A549 (cell line): ENCODE results near the gene UMAD1. TPM values are rescaled to one million over a fixed set of nuclear protein-coding genes. Genes with fewer than 3 reads are reported as not detected.
A peak's percentile ranks its signal among the peaks of the same experiment; 100 is the strongest.

Source experiments
- ATAC-seq, 2 experiments: fragments of 200-7000 bp in 1 of 2; fragments of >200 bp in 1 of 2; cut with Nextera tagmentation in 1 of 2; cut with Tn5 transposase in 1 of 2; 3 replicates each; pipeline versions ENCODE4 v1.8.0 to v1.9.1; 2018 to 2020; ENCODE audit warnings: mild to moderate bottlenecking in 1 of 2, moderate library complexity in 1 of 2
- CTCF ChIA-PET: fragments of 300-600 bp; sonication (Branson Sonifier 250); formaldehyde crosslinking; extraction: SDS; loops from one replicate; lab custom pipeline; 2021; ENCODE audit warnings: antibody characterized with exemption, inconsistent platforms; lab: Yijun Ruan, JAX
- POLR2A ChIA-PET: fragments of 350-600 bp; formaldehyde crosslinking; extraction: SDS; loops from one replicate; lab custom pipeline; 2021; ENCODE audit warnings: antibody characterized with exemption, inconsistent platforms; lab: Yijun Ruan, JAX
- DNase-seq, 2 experiments: peaks; one replicate each; pipeline versions ENCODE4 v3.0.0 to v3.0.0-alpha.2; 2011 to 2016; ENCODE audit warnings: low read depth in 1 of 2, low spot score in 1 of 2
- FAIRE-seq: peaks from 2 replicates; lab custom pipeline; 2011; peaks lifted over from hg19 to GRCh38; lab: Jason Lieb, UNC
- H3K27ac ChIP-seq, 2 experiments: fragments of >200 bp; sonication (Bioruptor Twin); formaldehyde crosslinking; 3 replicates each; pipeline ENCODE4 v1.5.1; 2016 to 2017
- H3K4me1 ChIP-seq: fragments of >200 bp; sonication (Bioruptor Twin); formaldehyde crosslinking; 3 replicates; pipeline ENCODE4 v1.6.1; 2016
- H3K4me2 ChIP-seq: fragments of >200 bp; sonication (Bioruptor Twin); formaldehyde crosslinking; 3 replicates; pipeline ENCODE4 v1.6.1; 2016
- H3K4me3 ChIP-seq: fragments of >200 bp; sonication (Bioruptor Twin); formaldehyde crosslinking; 3 replicates; pipeline ENCODE4 v1.5.1; 2016
- H3K9me3 ChIP-seq: fragments of >200 bp; sonication (Bioruptor Twin); formaldehyde crosslinking; 3 replicates; pipeline ENCODE4 v1.6.1; 2016
- BHLHE40 ChIP-seq: IDR thresholded peaks from 2 replicates; pipeline ENCODE4 v1.6.1; 2012; ENCODE audit warnings: low read depth, low read length, inconsistent platforms
- CHD4 ChIP-seq: fragments of 200-600 bp; sonication (generic); IDR thresholded peaks from 2 replicates; pipeline ENCODE4 v1.6.1; 2016; ENCODE audit warnings: antibody characterized with exemption, mild to moderate bottlenecking, borderline replicate concordance
- EP300 ChIP-seq, 2 experiments: fragments of >200 bp; sonication (Bioruptor Twin); formaldehyde crosslinking; IDR thresholded peaks; 2 replicates in 1 of 2; 3 replicates in 1 of 2; pipeline ENCODE4 v1.6.1; 2016 to 2017
- FOSB ChIP-seq: fragments of 250-450 bp; sonication (Bioruptor Pico); IDR thresholded peaks from 2 replicates; pipeline ENCODE4 v1.5.0; 2020; ENCODE audit warnings: mild to moderate bottlenecking, moderate library complexity
- FOSL2 ChIP-seq, 2 experiments: fragments of 450-650 bp in 1 of 2; fragments of >200 bp in 1 of 2; sonication (Bioruptor Twin) in 1 of 2; formaldehyde crosslinking; IDR thresholded peaks; 2 replicates each; pipeline versions ENCODE4 v1.5.0 to v1.6.1; 2016 to 2020; ENCODE audit warnings: mild to moderate bottlenecking in 1 of 2, moderate library complexity in 1 of 2
- FOXS1 ChIP-seq: fragments of 250-450 bp; sonication (Bioruptor Pico); IDR thresholded peaks from 2 replicates; pipeline ENCODE4 v1.5.0; 2020; ENCODE audit warnings: mild to moderate bottlenecking, moderate library complexity
- HOXB5 ChIP-seq: fragments of 250-450 bp; sonication (Bioruptor Pico); IDR thresholded peaks from 2 replicates; pipeline ENCODE4 v1.5.0; 2020; ENCODE audit warnings: mild to moderate bottlenecking, moderate library complexity
- JUN ChIP-seq, 2 experiments: fragments of >200 bp; sonication (Bioruptor Twin); formaldehyde crosslinking; IDR thresholded peaks; 2 replicates in 1 of 2; 3 replicates in 1 of 2; pipeline ENCODE4 v1.6.1; 2016 to 2017
- JUNB ChIP-seq: fragments of >200 bp; sonication (Bioruptor Twin); formaldehyde crosslinking; IDR thresholded peaks from 2 replicates; pipeline ENCODE4 v1.6.1; 2016
- KDM1A ChIP-seq: fragments of 200-600 bp; sonication (generic); IDR thresholded peaks from 2 replicates; pipeline ENCODE4 v1.6.1; 2016; ENCODE audit warnings: low read depth, mild to moderate bottlenecking
- KDM5A ChIP-seq: fragments of 200-600 bp; sonication (generic); IDR thresholded peaks from 2 replicates; pipeline ENCODE4 v1.6.1; 2016; ENCODE audit warnings: antibody characterized with exemption, mild to moderate bottlenecking
- MAFK ChIP-seq: fragments of 450-650 bp; IDR thresholded peaks from 2 replicates; pipeline ENCODE4 v1.6.1; 2014; ENCODE audit not compliant: partially characterized antibody
- MYC ChIP-seq: IDR thresholded peaks from 2 replicates; pipeline ENCODE4 v1.6.1; 2012; ENCODE audit warnings: mild to moderate bottlenecking, inconsistent platforms, low read length, improper control_type of control experiment, borderline replicate concordance
- NFE2L2 ChIP-seq: fragments of 150-350 bp; conservative IDR thresholded peaks from 2 replicates; pipeline ENCODE4 v1.6.1; 2014; ENCODE audit warnings: low read length
- NPAS2 ChIP-seq: fragments of 250-450 bp; sonication (Bioruptor Pico); IDR thresholded peaks from 2 replicates; pipeline ENCODE4 v1.8.0; 2022; ENCODE audit warnings: mild to moderate bottlenecking, moderate library complexity, borderline replicate concordance
- NR3C1 ChIP-seq: fragments of >200 bp; sonication (Bioruptor Twin); formaldehyde crosslinking; IDR thresholded peaks from 3 replicates; pipeline ENCODE4 v1.6.1; 2017
- PBX3 ChIP-seq: IDR thresholded peaks from 2 replicates; pipeline ENCODE4 v1.6.1; 2012
- PHF8 ChIP-seq: fragments of 200-600 bp; sonication (generic); IDR thresholded peaks from 2 replicates; pipeline ENCODE4 v1.6.1; 2016; ENCODE audit warnings: low read depth, mild to moderate bottlenecking, antibody characterized with exemption, moderate library complexity, borderline replicate concordance
- RARB ChIP-seq: fragments of 250-450 bp; sonication (Bioruptor Pico); IDR thresholded peaks from 2 replicates; pipeline ENCODE4 v1.8.0; 2021; ENCODE audit warnings: mild to moderate bottlenecking, moderate library complexity
- RCOR1 ChIP-seq: fragments of 150-350 bp; IDR thresholded peaks from 2 replicates; pipeline ENCODE4 v1.6.1; 2014; ENCODE audit warnings: antibody characterized with exemption, low read length, low read depth
- SMC3 ChIP-seq: fragments of >200 bp; sonication (Bioruptor Twin); formaldehyde crosslinking; IDR thresholded peaks from 3 replicates; pipeline ENCODE4 v1.6.1; 2018; ENCODE audit warnings: inconsistent platforms
- SREBF2 ChIP-seq: fragments of 450-650 bp; IDR thresholded peaks from 2 replicates; pipeline ENCODE4 v1.6.1; 2014; ENCODE audit warnings: mild to moderate bottlenecking, moderate library complexity
- TP53 ChIP-seq: fragments of 250-450 bp; sonication (Bioruptor Pico); IDR thresholded peaks from 2 replicates; pipeline ENCODE4 v1.5.0; 2021; ENCODE audit warnings: mild to moderate bottlenecking, moderate library complexity
- USF2 ChIP-seq: fragments of 450-650 bp; IDR thresholded peaks from 2 replicates; pipeline ENCODE4 v1.6.1; 2014; ENCODE audit warnings: antibody characterized with exemption
- ZNF302 ChIP-seq: fragments of 250-450 bp; sonication (Bioruptor Pico); IDR thresholded peaks from 2 replicates; pipeline ENCODE4 v1.9.0; 2021; ENCODE audit warnings: inconsistent platforms, mild to moderate bottlenecking, moderate library complexity
- ZSCAN20 ChIP-seq: fragments of 250-450 bp; sonication (Bioruptor Pico); IDR thresholded peaks from 2 replicates; pipeline ENCODE4 v1.8.0; 2022; ENCODE audit warnings: mild to moderate bottlenecking, moderate library complexity
- WGBS: methylation state at CpG from one replicate; pipeline ENCODE4 v1.1.6; 2017; ENCODE audit errors: missing lambda C conversion rate; 5-methylcytosine and 5-hydroxymethylcytosine counted together
- polyA plus RNA-seq, 4 experiments: library from polyadenylated mRNA; depleted of rRNA in 3 of 4; stranded (reverse); fragments of >200 nt; fragmentation: RNase III in 1 of 4; extraction: RNeasy Plus Mini Kit Qiagen cat#74134 plus additional on column Dnase treatment in 1 of 4; gene quantifications; 2 replicates in 3 of 4; 3 replicates in 1 of 4; pipeline ENCODE4 v1.2.3, GENCODE V29; 2011 to 2017
- TF ChIP-seq, protein P1 (sequence below): fragments of 150-350 bp; IDR thresholded peaks from 2 replicates; pipeline ENCODE4 v1.6.1; 2014; ENCODE audit warnings: low read depth, mild to moderate bottlenecking, low read length
- TF ChIP-seq, protein P2 (sequence below): IDR thresholded peaks from 2 replicates; pipeline ENCODE4 v1.6.1; 2012; ENCODE audit warnings: low read depth, borderline replicate concordance

UMAD1 gene
- polyA plus RNA-seq, 2 of the 4 experiments (the other 2 are of a cell fraction): 21.4 to 46.4 TPM

GRCh38 chr7:7693881-7694280 is 53.3 kb downstream of the UMAD1 start:
- peak overlapping the region; percentile 52 for H3K4me2 ChIP-seq
- FAIRE-seq (peak; percentile 97), DNase-seq (peak; percentile 27 to 53), ATAC-seq (peak; percentile 74 to 90; a peak in 5 of 6 replicates)
- H3K4me1 ChIP-seq: peaks cover 37% of the 10 kb centered on the region
- H3K4me3 ChIP-seq: no peak overlapping the region
- H3K9me3 ChIP-seq: no peaks in the 10 kb centered on the region
- POLR2A ChIA-PET: interaction anchor here (0.7 to 1.0 kb wide), 2 partner anchors 13 to 95 kb away, joined by 3 read pairs; no protein-coding TSS in a partner anchor
- peak overlapping the region in 1 of 2 experiments; percentile 74; a peak in 2 of 6 replicates for H3K27ac ChIP-seq
- CTCF ChIA-PET: interaction anchor here (1.1 to 5.3 kb wide), 2 partner anchors 13 to 67 kb away, joined by 4 to 32 read pairs; no protein-coding TSS in a partner anchor
- TF ChIP-seq SREBF2 (no peak), EP300 (IDR thresholded peaks at IDR 0.05) (no peak), MYC (no peak), MAFK (no peak), KDM5A (no peak), NPAS2 (CRISPR knock-in tag) (no peak), FOXS1 (CRISPR knock-in tag) (peak; percentile 75; the same call in 1 of the 2 replicates), FOSL2 (IDR thresholded peaks at IDR 0.05) (peak; percentile 36; the same call in 1 of the 2 replicates), FOSL2 (CRISPR knock-in tag; IDR thresholded peaks at IDR 0.05) (peak; percentile 81), HOXB5 (CRISPR knock-in tag) (no peak), NR3C1 (no peak), JUNB (peak; percentile 47), PHF8 (no peak)
- TF ChIP-seq, protein P1, sequence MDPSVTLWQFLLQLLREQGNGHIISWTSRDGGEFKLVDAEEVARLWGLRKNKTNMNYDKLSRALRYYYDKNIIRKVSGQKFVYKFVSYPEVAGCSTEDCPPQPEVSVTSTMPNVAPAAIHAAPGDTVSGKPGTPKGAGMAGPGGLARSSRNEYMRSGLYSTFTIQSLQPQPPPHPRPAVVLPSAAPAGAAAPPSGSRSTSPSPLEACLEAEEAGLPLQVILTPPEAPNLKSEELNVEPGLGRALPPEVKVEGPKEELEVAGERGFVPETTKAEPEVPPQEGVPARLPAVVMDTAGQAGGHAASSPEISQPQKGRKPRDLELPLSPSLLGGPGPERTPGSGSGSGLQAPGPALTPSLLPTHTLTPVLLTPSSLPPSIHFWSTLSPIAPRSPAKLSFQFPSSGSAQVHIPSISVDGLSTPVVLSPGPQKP: no peak

DNA sequence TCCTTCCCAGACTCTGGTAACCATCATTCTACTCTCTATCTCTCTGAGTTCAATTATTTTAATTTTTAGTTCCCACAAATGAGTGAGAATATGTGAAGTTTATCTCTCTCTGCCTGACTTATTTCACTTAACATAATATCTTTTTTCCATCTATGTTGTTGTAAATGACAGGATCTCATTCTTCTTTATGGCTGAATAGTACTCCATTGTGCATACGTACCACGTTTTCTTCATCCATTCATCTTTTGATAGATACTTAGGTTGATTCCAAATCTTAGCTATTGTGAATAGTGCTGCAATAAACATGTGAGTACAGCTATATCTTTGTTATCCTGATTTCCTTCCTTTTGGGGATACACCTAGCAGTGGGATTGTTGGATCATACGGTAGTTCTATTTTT is 54.0 kb downstream of the UMAD1 start:
- H3K4me3 ChIP-seq: no peak overlapping the region
- WGBS: 94% methylated on average over 3 of the region's 3 CpGs
- no peak overlapping the region; the same call in 2 of the 3 replicates for H3K4me2 ChIP-seq
- no peak for TF ChIP-seq HOXB5 (CRISPR knock-in tag)
- no peaks in the 10 kb centered on the region for H3K9me3 ChIP-seq
- peak overlapping the region; percentile 26 to 74; a peak in 5 of 6 replicates for H3K27ac ChIP-seq
- ChIA-PET CTCF (interaction anchor here (1.1 kb wide), 1 partner anchor 66 kb away, joined by 4 read pairs; no protein-coding TSS in a partner anchor), POLR2A (interaction anchor here (1.0 kb wide), 1 partner anchor 13 kb away, joined by 3 read pairs; no protein-coding TSS in a partner anchor)
- DNase-seq (no peak), FAIRE-seq (no peak), ATAC-seq (no peak)
- H3K4me1 ChIP-seq: peaks cover 37% of the 10 kb centered on the region

DNA sequence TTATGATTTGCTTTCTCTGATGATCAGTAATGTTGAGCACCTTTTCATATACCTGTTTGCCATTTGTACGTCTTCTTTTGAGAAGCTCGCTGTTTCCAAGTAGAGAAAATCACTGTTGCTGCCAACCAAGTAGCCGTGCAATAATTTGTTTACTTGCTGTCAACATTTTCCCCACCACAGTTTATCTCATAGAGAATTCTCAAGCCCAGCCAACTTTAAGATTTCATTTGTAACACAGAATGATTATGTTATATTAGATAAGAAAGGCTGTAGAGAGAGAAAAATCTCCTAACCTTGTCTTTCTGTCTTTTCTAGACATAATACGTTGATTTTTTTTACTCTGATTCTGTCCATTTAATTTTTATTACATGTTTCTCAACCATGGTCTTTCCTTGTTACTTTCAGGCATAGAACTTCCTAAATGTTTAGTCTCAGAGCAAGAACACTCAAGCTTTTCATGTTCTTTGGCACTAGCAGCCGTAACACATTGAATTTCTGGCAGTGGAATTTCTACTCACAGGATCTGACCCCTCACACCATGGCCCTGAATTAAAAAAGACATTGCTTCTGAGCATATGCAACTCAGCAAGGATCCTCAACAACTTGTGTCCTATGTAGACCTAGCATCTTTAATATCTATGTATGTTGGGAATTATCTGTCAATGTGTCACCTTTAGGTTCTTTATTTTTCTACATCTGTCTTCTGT is 54.7 kb downstream of the UMAD1 start:
- WGBS: 85% methylated on average over 5 of the region's 5 CpGs
- POLR2A ChIA-PET: no interaction called here
- DNase-seq (no peak), FAIRE-seq (no peak), ATAC-seq (no peak)
- no peak overlapping the region for H3K4me3 ChIP-seq
- H3K27ac ChIP-seq: peak overlapping the region in 1 of 2 experiments; percentile 74; a peak in 2 of 6 replicates
- CTCF ChIA-PET: interaction anchor here (1.7 to 2.2 kb wide), 2 partner anchors 14 to 56 kb away, joined by 4 to 10 read pairs; no protein-coding TSS in a partner anchor
- H3K9me3 ChIP-seq: no peaks in the 10 kb centered on the region
- peaks cover 37% of the 10 kb centered on the region for H3K4me1 ChIP-seq
- TF ChIP-seq NR3C1: no peak
- TF ChIP-seq KDM1A: no peak
- no peak for TF ChIP-seq FOSB (CRISPR knock-in tag)
- TF ChIP-seq RARB (CRISPR knock-in tag): no peak
- TF ChIP-seq, protein P2, sequence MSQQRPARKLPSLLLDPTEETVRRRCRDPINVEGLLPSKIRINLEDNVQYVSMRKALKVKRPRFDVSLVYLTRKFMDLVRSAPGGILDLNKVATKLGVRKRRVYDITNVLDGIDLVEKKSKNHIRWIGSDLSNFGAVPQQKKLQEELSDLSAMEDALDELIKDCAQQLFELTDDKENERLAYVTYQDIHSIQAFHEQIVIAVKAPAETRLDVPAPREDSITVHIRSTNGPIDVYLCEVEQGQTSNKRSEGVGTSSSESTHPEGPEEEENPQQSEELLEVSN: no peak
- TF ChIP-seq USF2: no peak
- no peak for TF ChIP-seq PBX3
- TF ChIP-seq JUN (IDR thresholded peaks at IDR 0.05): no peak
- TF ChIP-seq SMC3: no peak
- no peak for TF ChIP-seq ZNF302 (CRISPR knock-in tag)
- no peak for TF ChIP-seq FOSL2 (IDR thresholded peaks at IDR 0.05)
- no peak for TF ChIP-seq FOSL2 (CRISPR knock-in tag; IDR thresholded peaks at IDR 0.05)
- no peak for TF ChIP-seq TP53 (CRISPR knock-in tag)
- no peak for TF ChIP-seq FOXS1 (CRISPR knock-in tag)
- no peak for TF ChIP-seq ZSCAN20 (CRISPR knock-in tag)
- no peak for TF ChIP-seq RCOR1
- TF ChIP-seq NFE2L2: no peak
- no peak for TF ChIP-seq CHD4
- no peak for TF ChIP-seq MAFK
- TF ChIP-seq BHLHE40: no peak
- TF ChIP-seq, all 56 proteins: peak for 0
- H3K4me2 ChIP-seq: no peak overlapping the region
